Ovary (tissue), 3 donors: ENCODE data around the gene OPCML.

ENCODE experiments used
- EP300 ChIP-seq: sonication (generic); formaldehyde crosslinking; IDR thresholded peaks from one replicate; pipeline ENCODE4 v1.6.1; 2017; ENCODE audit warnings: antibody characterized with exemption
- POLR2A ChIP-seq: fragments of 450-650 bp; IDR thresholded peaks from one replicate; pipeline ENCODE4 v1.6.1; 2017; ENCODE audit warnings: antibody characterized with exemption, mild to moderate bottlenecking, moderate library complexity
- TF ChIP-seq, protein P1 (sequence below), 3 donors: fragments of 450-650 bp in 2 of 3; fragments of 200-600 bp in 1 of 3; IDR thresholded peaks; one replicate each; pipeline versions ENCODE4 v1.5.1 to v1.8.0; 2016 to 2022; ENCODE audit warnings: antibody characterized with exemption in 3 of 3, mild to moderate bottlenecking in 1 of 3
- donor health status: DM: no; HTN: no; CAD: no.

DNA sequence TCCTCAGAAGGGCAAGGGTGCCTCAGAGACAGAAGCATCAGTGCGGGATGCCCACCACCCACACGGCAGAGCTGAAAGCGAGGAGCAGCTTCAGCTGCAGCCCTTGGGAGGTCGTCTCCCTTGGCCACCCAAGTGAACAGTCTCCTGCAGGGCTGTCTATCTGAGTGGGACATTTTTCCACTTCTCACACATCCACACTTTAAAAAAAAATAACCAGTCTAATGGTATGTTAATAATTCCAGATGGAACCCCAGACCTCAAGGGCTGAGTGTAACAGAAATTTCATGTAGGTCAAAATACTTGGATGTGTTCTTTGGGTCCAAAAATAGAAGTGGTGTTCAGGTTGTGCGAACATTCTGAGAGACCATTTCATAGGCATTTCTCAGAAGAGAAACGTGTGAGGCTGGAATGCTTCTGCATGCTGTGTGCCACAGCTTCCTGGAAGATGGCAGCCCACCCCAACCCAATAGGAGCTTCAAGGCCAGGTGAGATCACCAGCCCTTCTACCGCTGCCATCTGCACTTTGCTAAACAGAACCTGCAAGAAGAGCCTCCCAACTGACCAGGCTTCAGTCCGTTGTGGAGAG, 623.2 kb downstream of the OPCML start:
- TF ChIP-seq, protein P1, sequence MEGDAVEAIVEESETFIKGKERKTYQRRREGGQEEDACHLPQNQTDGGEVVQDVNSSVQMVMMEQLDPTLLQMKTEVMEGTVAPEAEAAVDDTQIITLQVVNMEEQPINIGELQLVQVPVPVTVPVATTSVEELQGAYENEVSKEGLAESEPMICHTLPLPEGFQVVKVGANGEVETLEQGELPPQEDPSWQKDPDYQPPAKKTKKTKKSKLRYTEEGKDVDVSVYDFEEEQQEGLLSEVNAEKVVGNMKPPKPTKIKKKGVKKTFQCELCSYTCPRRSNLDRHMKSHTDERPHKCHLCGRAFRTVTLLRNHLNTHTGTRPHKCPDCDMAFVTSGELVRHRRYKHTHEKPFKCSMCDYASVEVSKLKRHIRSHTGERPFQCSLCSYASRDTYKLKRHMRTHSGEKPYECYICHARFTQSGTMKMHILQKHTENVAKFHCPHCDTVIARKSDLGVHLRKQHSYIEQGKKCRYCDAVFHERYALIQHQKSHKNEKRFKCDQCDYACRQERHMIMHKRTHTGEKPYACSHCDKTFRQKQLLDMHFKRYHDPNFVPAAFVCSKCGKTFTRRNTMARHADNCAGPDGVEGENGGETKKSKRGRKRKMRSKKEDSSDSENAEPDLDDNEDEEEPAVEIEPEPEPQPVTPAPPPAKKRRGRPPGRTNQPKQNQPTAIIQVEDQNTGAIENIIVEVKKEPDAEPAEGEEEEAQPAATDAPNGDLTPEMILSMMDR (IDR thresholded peaks at IDR 0.05), result no peak
- no peak for TF ChIP-seq POLR2A
- no peak for TF ChIP-seq EP300
